HFF-Myc (cell line): ENCODE measurements around the gene CDH4.

Experiments
- DNase-seq: peaks from one replicate; pipeline ENCODE4 v3.0.0-alpha.2; 2011; ENCODE audit warnings: low read depth; ENCODE audit errors: extremely low read depth
- H3K4me3 ChIP-seq: replicated peaks from 2 replicates; pipeline ENCODE4 v1.5.1; 2011; ENCODE audit warnings: low read depth, mild to moderate bottlenecking, control low read depth, low read length
- TF ChIP-seq, protein P1 (sequence below): IDR thresholded peaks from 2 replicates; pipeline ENCODE4 v1.5.1; 2012; ENCODE audit warnings: mild to moderate bottlenecking, low read depth, low read length, control low read depth; ENCODE audit errors: missing control alignments

CDH4 gene

DNA sequence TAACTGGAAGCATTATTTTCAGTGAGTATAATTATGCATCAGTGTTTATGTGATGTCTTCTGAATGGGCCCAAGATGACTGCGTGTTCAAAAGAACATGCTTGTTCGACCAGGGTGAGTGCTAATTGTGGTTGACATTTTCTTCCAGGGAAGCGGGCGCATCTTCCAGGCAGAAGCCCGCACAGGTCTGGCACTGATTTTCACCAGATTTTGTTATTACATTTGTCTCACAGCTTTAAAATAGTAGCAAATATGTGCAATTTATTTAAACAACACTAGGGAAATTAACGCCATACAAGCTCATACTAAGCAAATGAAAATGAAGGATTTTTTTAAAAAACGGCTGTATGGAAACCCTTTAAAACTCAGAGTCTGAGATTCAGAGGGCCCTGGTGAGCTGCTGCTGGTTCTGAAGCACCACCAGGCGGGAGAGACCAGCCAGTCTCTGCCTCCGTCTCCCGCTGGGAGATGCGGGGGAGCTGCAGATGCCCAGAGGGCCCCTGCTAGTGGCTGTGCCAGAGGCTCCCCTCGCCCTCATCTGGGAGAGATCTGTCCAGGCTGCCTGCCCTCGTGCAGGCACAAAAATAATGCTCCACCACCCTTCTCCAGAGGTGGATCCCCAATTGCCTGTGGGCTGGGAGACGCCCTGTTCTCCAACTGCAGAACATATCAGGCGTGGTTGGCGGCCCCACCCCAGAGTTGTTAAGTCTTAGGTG lies 516.7 kb downstream of the CDH4 start:
- no peak overlapping the region for H3K4me3 ChIP-seq
- no peak for DNase-seq
- TF ChIP-seq, protein P1, sequence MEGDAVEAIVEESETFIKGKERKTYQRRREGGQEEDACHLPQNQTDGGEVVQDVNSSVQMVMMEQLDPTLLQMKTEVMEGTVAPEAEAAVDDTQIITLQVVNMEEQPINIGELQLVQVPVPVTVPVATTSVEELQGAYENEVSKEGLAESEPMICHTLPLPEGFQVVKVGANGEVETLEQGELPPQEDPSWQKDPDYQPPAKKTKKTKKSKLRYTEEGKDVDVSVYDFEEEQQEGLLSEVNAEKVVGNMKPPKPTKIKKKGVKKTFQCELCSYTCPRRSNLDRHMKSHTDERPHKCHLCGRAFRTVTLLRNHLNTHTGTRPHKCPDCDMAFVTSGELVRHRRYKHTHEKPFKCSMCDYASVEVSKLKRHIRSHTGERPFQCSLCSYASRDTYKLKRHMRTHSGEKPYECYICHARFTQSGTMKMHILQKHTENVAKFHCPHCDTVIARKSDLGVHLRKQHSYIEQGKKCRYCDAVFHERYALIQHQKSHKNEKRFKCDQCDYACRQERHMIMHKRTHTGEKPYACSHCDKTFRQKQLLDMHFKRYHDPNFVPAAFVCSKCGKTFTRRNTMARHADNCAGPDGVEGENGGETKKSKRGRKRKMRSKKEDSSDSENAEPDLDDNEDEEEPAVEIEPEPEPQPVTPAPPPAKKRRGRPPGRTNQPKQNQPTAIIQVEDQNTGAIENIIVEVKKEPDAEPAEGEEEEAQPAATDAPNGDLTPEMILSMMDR: no peak

DNA sequence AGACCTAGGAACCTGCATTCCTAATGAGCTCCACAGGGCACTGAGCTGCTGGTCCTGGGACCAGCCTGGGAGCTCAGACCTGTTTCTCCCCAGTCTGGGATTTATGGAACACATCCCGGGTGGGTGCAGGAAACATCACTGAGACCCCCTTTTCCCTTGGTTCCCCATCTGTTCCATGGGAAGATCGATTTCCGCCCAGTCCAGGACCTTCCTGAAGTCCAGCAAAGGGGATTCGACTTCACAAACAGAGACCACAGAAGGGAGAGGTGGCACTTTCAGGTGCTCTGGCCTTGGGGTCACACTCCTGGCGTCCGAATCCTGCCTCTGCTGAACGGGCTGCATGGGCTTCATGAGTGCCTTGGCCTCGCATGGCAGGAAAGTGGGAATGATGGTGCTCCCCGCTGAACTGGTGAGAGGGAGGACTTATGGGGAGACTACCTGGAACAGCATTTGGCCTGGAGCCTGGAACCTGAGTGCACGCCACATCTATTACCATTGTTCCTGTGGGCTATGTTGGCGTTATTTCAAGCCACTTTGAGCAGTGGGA lies 517.3 kb downstream of the CDH4 start:
- TF ChIP-seq, protein P1: no peak
- no peak for DNase-seq

DNA sequence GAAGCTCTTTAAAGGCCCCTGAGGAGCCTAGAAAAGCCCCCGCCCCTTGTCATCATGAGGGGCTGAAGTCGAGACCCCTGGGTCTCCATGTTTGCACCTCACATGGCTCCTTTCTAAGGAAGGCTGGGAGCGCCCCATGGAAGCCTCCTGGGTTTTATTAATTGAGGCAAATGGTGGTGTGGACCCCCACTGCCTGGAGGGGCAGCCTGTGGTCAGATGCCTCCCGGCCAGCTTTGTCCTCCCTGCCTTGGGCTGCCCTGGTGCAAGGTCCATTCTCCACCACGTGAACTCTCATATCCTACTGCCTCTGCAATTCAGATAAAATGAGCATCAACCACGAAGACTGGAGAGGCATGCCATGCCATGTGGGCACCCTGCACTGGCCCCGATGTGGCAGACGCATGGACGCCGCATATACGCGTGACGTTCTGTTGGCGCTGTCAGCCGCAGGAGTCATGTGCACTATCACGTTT lies 518.1 kb downstream of the CDH4 start:
- H3K4me3 ChIP-seq: no peak overlapping the region
- TF ChIP-seq, protein P1: no peak
- no peak for DNase-seq

More for the DNA sequence above, 517.3 kb downstream of the CDH4 start:
- no peak overlapping the region for H3K4me3 ChIP-seq

DNA sequence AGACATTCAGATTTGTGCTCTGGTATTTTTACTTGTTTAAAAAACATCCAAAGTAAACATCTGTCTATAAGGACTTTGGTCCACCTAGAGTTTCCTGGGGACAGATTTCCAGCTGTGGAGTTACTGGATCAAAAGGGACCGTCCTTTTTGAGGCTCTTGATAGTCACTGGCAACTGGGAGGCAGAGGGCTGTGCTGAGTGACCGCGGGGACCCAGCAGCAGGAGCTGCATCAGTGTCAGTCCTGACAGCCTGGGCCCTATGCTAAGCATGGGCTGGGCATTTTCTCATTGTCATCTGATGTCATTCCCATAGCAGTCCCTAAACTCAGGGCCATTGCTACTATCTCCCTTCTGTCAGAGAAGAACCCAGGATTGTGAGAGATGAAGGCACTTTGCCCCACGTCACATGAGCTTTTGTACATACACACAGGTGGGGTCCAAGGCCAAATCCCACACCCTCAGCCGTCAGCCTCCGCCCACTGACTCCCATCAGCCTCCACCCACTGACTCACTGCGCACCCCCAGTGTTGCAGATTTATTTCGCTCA lies 519.8 kb downstream of the CDH4 start:
- H3K4me3 ChIP-seq: no peak overlapping the region
- DNase-seq: no peak
- TF ChIP-seq, protein P1: no peak

DNA sequence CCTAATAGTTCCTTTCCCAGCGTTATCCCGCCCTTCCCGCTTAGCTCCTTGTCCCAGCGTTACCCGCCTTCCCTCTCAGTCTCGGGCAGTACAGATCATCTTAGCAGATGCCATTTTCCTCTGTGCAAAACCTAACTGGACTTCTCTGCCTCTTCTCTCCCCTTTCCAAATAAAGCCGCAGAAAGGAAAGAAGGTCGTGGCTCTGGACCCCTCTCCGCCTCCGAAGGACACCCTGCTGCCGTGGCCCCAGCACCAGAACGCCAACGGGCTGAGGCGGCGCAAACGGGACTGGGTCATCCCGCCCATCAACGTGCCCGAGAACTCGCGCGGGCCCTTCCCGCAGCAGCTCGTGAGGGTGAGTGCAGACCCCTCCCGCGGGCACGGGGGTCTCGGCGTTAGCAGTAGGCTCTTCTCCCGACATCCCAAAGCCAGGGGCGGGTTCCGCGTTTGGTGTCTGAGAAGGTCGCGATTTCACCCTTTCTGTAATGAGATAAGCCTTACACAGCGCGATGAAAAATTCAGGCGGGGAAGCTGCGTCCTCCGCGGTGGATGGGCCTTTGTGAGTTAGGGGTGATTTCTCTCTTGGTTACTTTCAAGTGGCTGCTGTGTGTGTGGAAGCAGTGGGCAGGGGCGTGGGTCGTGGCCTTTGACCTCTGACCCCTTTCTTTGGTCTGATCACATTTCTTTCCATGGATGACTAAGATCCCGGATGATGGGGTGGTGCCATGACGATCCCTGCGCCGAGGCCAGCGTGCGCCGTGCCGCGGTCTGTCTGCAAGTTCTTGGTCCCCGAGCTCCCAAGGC lies 521.0 kb downstream of the CDH4 start:
- H3K4me3 ChIP-seq: no peak overlapping the region
- TF ChIP-seq, protein P1: no peak
- no peak for DNase-seq

DNA sequence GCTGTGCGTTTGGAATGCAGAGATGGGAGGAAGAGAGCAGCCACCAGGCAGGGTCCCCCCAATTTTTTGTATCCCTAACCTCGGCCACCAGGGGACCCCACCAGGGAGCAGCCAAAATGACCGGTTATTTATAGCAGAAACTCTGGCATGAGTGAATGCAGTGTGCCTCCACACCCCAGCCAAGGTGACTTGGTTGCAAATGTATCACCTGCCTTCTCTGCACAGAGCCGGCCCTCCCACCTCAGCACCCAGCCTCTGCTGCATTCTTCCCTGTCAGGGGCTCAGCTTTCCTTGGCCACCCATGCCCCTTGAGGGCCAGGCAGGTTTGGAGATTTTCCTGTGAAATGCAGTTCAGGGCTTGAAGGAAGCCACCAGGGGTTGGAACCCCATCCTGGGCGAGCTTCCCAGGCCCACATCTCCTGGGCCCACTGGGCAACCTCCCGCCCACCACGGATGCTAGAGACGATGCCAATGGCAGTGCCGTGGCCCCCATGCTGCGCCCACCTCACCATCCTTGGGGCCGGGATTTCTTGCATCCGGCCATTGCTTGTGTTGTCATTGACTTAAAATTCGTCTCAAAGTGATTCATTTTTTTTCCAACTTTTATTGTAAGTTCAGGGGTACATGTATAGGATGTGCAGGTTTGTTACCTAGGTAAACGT lies 522.0 kb downstream of the CDH4 start:
- H3K4me3 ChIP-seq: no peak overlapping the region
- TF ChIP-seq, protein P1: no peak
- no peak for DNase-seq
